Right atrium auricular region (tissue), 2 donors: Measurements from ENCODE around the gene COL13A1. TPM values are rescaled to one million over a fixed set of nuclear protein-coding genes. Genes with fewer than 3 reads are reported as not detected.

Experiments used
- DNase-seq: peaks from one replicate; pipeline ENCODE4 v3.0.0-alpha.2; 2019; ENCODE audit warnings: low spot score
- H3K27ac ChIP-seq, 2 donors: fragments of 200-600 bp; sonication (generic); 1 replicate in 1 of 2; 2 replicates in 1 of 2; pipeline ENCODE4 v1.5.1; 2016 to 2019
- H3K27me3 ChIP-seq, 2 donors: fragments of 200-600 bp; sonication (generic); one replicate each; pipeline versions ENCODE4 v1.5.1 to v1.6.0; 2017 to 2019
- H3K36me3 ChIP-seq: fragments of 200-600 bp; sonication (generic); one replicate; pipeline ENCODE4 v1.5.1; 2016
- H3K4me1 ChIP-seq, 2 donors: fragments of 200-600 bp; sonication (generic); one replicate each; pipeline versions ENCODE4 v1.5.1 to v1.6.0; 2017 to 2019
- H3K4me3 ChIP-seq, 2 donors: fragments of 200-600 bp; sonication (generic); 1 replicate in 1 of 2; 2 replicates in 1 of 2; pipeline ENCODE4 v1.5.1; 2017 to 2019; ENCODE audit warnings: mild to moderate bottlenecking in 1 of 2, moderate library complexity in 1 of 2
- H3K9me3 ChIP-seq, 2 donors: fragments of 200-600 bp; sonication (generic); one replicate each; pipeline ENCODE4 v1.5.1; 2019
- CTCF ChIP-seq, 2 donors: fragments of 200-600 bp; sonication (generic); IDR thresholded peaks; one replicate each; pipeline ENCODE4 v1.5.1; 2019; ENCODE audit warnings: antibody characterized with exemption in 2 of 2
- total RNA-seq, 2 donors: library from RNA; depleted of rRNA; stranded (reverse); fragments of >200 nt; gene quantifications; one replicate each; pipeline ENCODE4 v1.1.0, GENCODE V29; 2016

Gene COL13A1
- total RNA-seq, 2 donors from 2014 or later: 5.7 to 11.8 TPM

DNA sequence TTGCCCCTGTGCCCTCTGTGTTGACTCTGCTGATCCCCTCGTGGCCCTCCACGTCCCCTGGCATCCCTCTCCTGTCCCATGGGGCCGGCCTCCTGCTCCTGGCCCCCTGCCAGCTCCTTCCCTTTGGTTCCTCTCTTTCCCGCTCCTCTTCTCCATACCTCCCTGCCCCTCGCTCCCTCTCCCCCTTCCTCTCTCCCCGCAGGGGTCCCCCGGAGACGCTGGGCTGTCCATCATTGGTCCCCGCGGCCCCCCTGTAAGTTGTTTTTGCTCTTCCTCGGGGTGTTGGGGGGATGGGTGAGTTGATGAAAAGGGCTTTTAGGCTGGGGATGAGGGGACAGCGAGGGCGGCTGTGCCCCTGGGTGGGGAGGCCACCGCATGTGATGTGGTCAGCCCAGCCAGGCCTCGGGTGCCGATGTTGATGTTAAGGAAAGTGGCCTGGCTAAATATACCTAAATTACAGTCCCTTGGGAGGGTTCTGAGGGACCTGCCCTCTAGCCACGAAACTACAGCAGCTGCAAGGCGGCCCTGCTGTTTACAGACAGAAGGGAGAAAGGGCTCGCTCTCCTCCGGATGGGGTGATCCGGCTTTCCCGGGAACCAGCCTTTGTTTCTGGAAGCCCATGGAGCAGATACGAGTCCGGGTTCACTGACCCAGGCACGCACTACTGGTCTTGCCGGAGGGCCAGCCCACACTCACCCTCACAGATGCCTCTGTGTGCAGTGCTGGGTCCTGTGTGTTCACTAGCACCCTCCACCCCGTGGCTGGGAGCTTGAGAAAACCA, 78.8 kb downstream of the COL13A1 start:
- TF ChIP-seq CTCF (IDR thresholded peaks at IDR 0.05): no peak
- Histone ChIP-seq H3K27ac (no peak overlapping the region), H3K4me1 (peaks cover 0 to 5% of the 10 kb centered on the region in 2 donors), H3K36me3 (no peaks in the 10 kb centered on the region), H3K9me3 (no peaks in the 10 kb centered on the region), H3K27me3 (no peaks in the 10 kb centered on the region), H3K4me3 (no peak overlapping the region)
- no peak for DNase-seq

GRCh38 chr10:69881202-69881601, 79.5 kb downstream of the COL13A1 start:
- Histone ChIP-seq H3K4me1 (peaks cover 0 to 5% of the 10 kb centered on the region in 2 donors), H3K27ac (no peak overlapping the region), H3K27me3 (no peaks in the 10 kb centered on the region), H3K36me3 (no peaks in the 10 kb centered on the region), H3K4me3 (no peak overlapping the region), H3K9me3 (no peaks in the 10 kb centered on the region)
- TF ChIP-seq CTCF (IDR thresholded peaks at IDR 0.05): no peak
- no peak for DNase-seq

DNA sequence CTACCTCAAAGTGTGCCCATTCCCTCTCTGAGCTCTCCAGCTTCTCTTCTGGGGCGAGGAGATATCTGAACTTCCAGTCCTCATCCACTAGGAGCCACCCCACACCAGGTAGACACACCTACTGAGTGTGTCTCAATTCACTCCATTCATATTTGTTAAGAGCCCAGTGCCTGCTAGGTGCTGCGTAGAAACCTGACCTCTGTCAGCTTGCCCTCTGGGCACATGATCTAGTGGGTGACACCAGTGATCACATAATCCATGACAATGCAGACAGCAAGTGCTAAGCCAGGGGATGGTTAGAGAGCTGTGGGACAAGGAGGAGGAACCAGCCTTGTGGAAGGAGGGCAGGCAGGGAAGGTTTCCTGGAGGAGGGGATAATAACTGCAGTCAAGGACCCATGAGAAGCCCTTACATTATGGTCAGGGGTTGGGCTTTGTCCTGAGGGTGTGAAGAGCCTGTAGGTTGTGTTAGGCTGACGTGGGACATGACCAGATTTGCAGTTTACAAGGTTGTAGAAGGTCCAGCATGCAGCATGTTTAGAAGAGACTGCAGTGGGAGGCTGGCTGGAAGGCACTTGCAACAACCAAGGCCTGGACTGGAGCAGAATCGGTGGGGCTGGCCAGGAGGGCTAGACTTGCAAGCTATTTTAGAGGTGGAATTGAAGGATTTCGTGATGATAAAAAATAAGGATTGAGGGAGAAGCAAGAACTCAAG, 81.8 kb downstream of the COL13A1 start:
- TF ChIP-seq CTCF (IDR thresholded peaks at IDR 0.05): no peak
- H3K36me3 ChIP-seq: no peaks in the 10 kb centered on the region
- H3K27me3 ChIP-seq: no peaks in the 10 kb centered on the region
- no peaks in the 10 kb centered on the region for H3K4me1 ChIP-seq
- H3K4me3 ChIP-seq: no peak overlapping the region
- no peaks in the 10 kb centered on the region for H3K9me3 ChIP-seq
- DNase-seq: no peak
- no peak overlapping the region for H3K27ac ChIP-seq

DNA sequence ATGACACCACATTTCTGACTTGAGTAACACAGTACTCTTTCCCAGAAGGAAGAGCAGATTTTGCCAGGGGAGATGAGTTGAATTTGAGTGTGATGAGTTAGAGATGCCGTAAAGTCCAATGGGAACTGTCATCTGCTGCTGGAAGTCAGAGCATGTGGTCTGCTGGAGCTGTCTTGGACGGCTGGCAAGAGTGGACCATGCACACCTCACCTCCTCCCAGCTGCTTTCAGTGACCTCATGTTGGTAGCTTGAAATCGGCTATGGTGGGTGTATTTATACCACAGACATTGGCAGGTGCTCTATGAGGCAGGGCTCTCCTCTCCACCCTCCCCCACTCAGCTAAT, 82.3 kb downstream of the COL13A1 start:
- H3K4me3 ChIP-seq: no peak overlapping the region
- TF ChIP-seq CTCF (IDR thresholded peaks at IDR 0.05): no peak
- no peaks in the 10 kb centered on the region for H3K9me3 ChIP-seq
- no peaks in the 10 kb centered on the region for H3K4me1 ChIP-seq
- no peak overlapping the region for H3K27ac ChIP-seq
- no peak for DNase-seq
- H3K27me3 ChIP-seq: no peaks in the 10 kb centered on the region
- no peaks in the 10 kb centered on the region for H3K36me3 ChIP-seq

DNA sequence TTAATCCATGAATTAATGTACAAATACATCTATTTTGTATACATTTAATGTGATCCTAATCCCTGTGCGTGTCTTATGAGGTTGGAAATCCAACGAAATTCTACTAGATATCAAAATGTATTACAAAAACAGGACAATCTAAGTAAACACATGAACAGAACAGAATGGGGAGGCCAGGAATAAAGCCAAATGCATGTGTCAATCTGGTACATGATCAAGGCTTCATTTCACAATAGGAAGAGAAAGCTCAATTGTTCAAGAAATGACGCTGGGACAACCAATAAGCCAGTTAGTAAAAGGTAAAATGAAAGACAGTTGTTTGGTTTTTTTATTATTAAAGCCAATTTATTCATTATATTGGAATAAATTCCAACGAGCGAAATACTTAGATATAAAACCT, 83.0 kb downstream of the COL13A1 start:
- Histone ChIP-seq H3K4me1 (no peaks in the 10 kb centered on the region), H3K9me3 (no peaks in the 10 kb centered on the region), H3K36me3 (no peaks in the 10 kb centered on the region), H3K4me3 (no peak overlapping the region), H3K27me3 (no peaks in the 10 kb centered on the region), H3K27ac (no peak overlapping the region)
- DNase-seq: no peak
- TF ChIP-seq CTCF (IDR thresholded peaks at IDR 0.05): no peak
